ENCODE results near the gene C16orf82. TPM values are rescaled to one million over a fixed set of nuclear protein-coding genes. Genes with fewer than 3 reads are reported as not detected.

Gene C16orf82
- total RNA-seq (ENCODE audit: low replicate concordance): not detected in 2 replicates

GRCh38 chr16:27066668-27067537, at the start of gene C16orf82:
Gene C16orf82 (plus strand): TSS chr16:27066927.
- no peak for TF ChIP-seq CTCF (IDR thresholded peaks at IDR 0.05; ENCODE audit: insufficient read depth, low read length)
- H3K4me3 ChIP-seq (ENCODE audit: low read depth, low read length): no peak within 1 kb of the TSS
- DNase-seq (ENCODE audit: low read depth): no peak

- TF ChIP-seq CTCF (IDR thresholded peaks at IDR 0.05; ENCODE audit: insufficient read depth, low read length): no peak
- DNase-seq (ENCODE audit: low read depth): no peak
- no peak overlapping the region for H3K4me3 ChIP-seq (ENCODE audit: low read depth, low read length)
Observed at GRCh38 chr16:27020031-27020430, 46.7 kb upstream of the C16orf82 start.

- no peak for TF ChIP-seq CTCF (IDR thresholded peaks at IDR 0.05; ENCODE audit: insufficient read depth, low read length)
- H3K4me3 ChIP-seq (ENCODE audit: low read depth, low read length): no peak overlapping the region
- DNase-seq (ENCODE audit: low read depth): no peak
Observed at GRCh38 chr16:27024010-27024409, 42.7 kb upstream of the C16orf82 start.

- no peak overlapping the region for H3K4me3 ChIP-seq (ENCODE audit: low read depth, low read length)
- TF ChIP-seq CTCF (IDR thresholded peaks at IDR 0.05; ENCODE audit: insufficient read depth, low read length): no peak
- no peak for DNase-seq (ENCODE audit: low read depth)
Observed at GRCh38 chr16:27025581-27025980, 41.1 kb upstream of the C16orf82 start.

- no peak for DNase-seq (ENCODE audit: low read depth)
- no peak overlapping the region for H3K4me3 ChIP-seq (ENCODE audit: low read depth, low read length)
- TF ChIP-seq CTCF (IDR thresholded peaks at IDR 0.05; ENCODE audit: insufficient read depth, low read length): no peak
Observed at GRCh38 chr16:27027971-27028370, 38.8 kb upstream of the C16orf82 start.

GRCh38 chr16:27028591-27029110, 38.1 kb upstream of the C16orf82 start:
- no peak for DNase-seq (ENCODE audit: low read depth)
- H3K4me3 ChIP-seq (ENCODE audit: low read depth, low read length): no peak overlapping the region
- TF ChIP-seq CTCF (IDR thresholded peaks at IDR 0.05; ENCODE audit: insufficient read depth, low read length): no peak

Data from fibroblast of the aortic adventitia (primary cell).